ENCODE measurements around the gene TNFAIP8L1. TPM values are rescaled to one million over a fixed set of nuclear protein-coding genes. Genes with fewer than 3 reads are reported as not detected.

TNFAIP8L1 gene
- total RNA-seq, 1 donor from 2014 or later: 3.0 TPM

GRCh38 chr19:4604912-4605311, 34.4 kb upstream of the TNFAIP8L1 start:
- H3K4me3 Mint-ChIP-seq (ENCODE audit: unreplicated experiment): no peak overlapping the region
- H3K27ac Mint-ChIP-seq (ENCODE audit: unreplicated experiment): no peak overlapping the region
- H3K9me3 ChIP-seq (ENCODE audit: insufficient read depth, low read depth, low read length): no peaks in the 10 kb centered on the region
- TF ChIP-seq EZH2 (IDR thresholded peaks at IDR 0.05; ENCODE audit: insufficient read depth, low read length) (no peak), CTCF (IDR thresholded peaks at IDR 0.05; ENCODE audit: insufficient read depth, low read depth, low read length) (no peak)
- no peak overlapping the region for H3K4me3 ChIP-seq (ENCODE audit: insufficient read depth, low read depth, low read length)
- no peaks in the 10 kb centered on the region for H3K4me1 Mint-ChIP-seq (ENCODE audit: low read depth, unreplicated experiment)
- H3K4me1 ChIP-seq (ENCODE audit: insufficient read depth, low read length): no peaks in the 10 kb centered on the region
- peaks cover 22% of the 10 kb centered on the region for H3K27me3 Mint-ChIP-seq (ENCODE audit: low read depth, unreplicated experiment)
- H3K36me3 Mint-ChIP-seq (ENCODE audit: low read depth, unreplicated experiment): no peaks in the 10 kb centered on the region
- H3K27ac ChIP-seq (ENCODE audit: low read depth, low read length): no peak overlapping the region
- no peak overlapping the region for H2AFZ ChIP-seq (ENCODE audit: low read depth, low read length)
- DNase-seq (ENCODE audit: low read depth) (no peak), FAIRE-seq (no peak)
- H4K20me1 ChIP-seq (ENCODE audit: insufficient read depth, low read length): no peaks in the 10 kb centered on the region
- H3K9me3 Mint-ChIP-seq (ENCODE audit: unreplicated experiment): no peaks in the 10 kb centered on the region
- no peak overlapping the region for H3K9ac ChIP-seq (ENCODE audit: low read length)
- H3K4me2 ChIP-seq (ENCODE audit: low read length): no peak overlapping the region
- H3K27me3 ChIP-seq (ENCODE audit: insufficient read depth, low read length): peaks cover 9% of the 10 kb centered on the region
- H3K36me3 ChIP-seq (ENCODE audit: insufficient read depth, low read length): no peaks in the 10 kb centered on the region
- H3K79me2 ChIP-seq (ENCODE audit: insufficient read depth, low read length): no peaks in the 10 kb centered on the region

- no peak overlapping the region for H2AFZ ChIP-seq (ENCODE audit: low read depth, low read length)
- H3K4me3 ChIP-seq (ENCODE audit: insufficient read depth, low read depth, low read length): no peak overlapping the region
- H4K20me1 ChIP-seq (ENCODE audit: insufficient read depth, low read length): no peaks in the 10 kb centered on the region
- H3K27ac Mint-ChIP-seq (ENCODE audit: unreplicated experiment): no peak overlapping the region
- H3K4me1 Mint-ChIP-seq (ENCODE audit: low read depth, unreplicated experiment): no peaks in the 10 kb centered on the region
- TF ChIP-seq CTCF (IDR thresholded peaks at IDR 0.05; ENCODE audit: insufficient read depth, low read depth, low read length): no peak
- TF ChIP-seq EZH2 (IDR thresholded peaks at IDR 0.05; ENCODE audit: insufficient read depth, low read length): no peak
- H3K36me3 Mint-ChIP-seq (ENCODE audit: low read depth, unreplicated experiment): no peaks in the 10 kb centered on the region
- FAIRE-seq: no peak
- H3K27me3 ChIP-seq (ENCODE audit: insufficient read depth, low read length): peaks cover 10% of the 10 kb centered on the region
- peaks cover 18% of the 10 kb centered on the region for H3K27me3 Mint-ChIP-seq (ENCODE audit: low read depth, unreplicated experiment)
- no peaks in the 10 kb centered on the region for H3K9me3 Mint-ChIP-seq (ENCODE audit: unreplicated experiment)
- no peaks in the 10 kb centered on the region for H3K4me1 ChIP-seq (ENCODE audit: insufficient read depth, low read length)
- H3K9ac ChIP-seq (ENCODE audit: low read length): no peak overlapping the region
- no peak for DNase-seq (ENCODE audit: low read depth)
- H3K36me3 ChIP-seq (ENCODE audit: insufficient read depth, low read length): no peaks in the 10 kb centered on the region
- H3K4me3 Mint-ChIP-seq (ENCODE audit: unreplicated experiment): no peak overlapping the region
- H3K79me2 ChIP-seq (ENCODE audit: insufficient read depth, low read length): no peaks in the 10 kb centered on the region
- H3K9me3 ChIP-seq (ENCODE audit: insufficient read depth, low read depth, low read length): no peaks in the 10 kb centered on the region
- no peak overlapping the region for H3K27ac ChIP-seq (ENCODE audit: low read depth, low read length)
- no peak overlapping the region for H3K4me2 ChIP-seq (ENCODE audit: low read length)
Observed at GRCh38 chr19:4606181-4606580, 33.1 kb upstream of the TNFAIP8L1 start.

- H3K27ac Mint-ChIP-seq (ENCODE audit: unreplicated experiment): no peak overlapping the region
- no peaks in the 10 kb centered on the region for H3K36me3 Mint-ChIP-seq (ENCODE audit: low read depth, unreplicated experiment)
- H3K27ac ChIP-seq (ENCODE audit: low read depth, low read length): no peak overlapping the region
- no peak for DNase-seq (ENCODE audit: low read depth)
- H3K9me3 Mint-ChIP-seq (ENCODE audit: unreplicated experiment): no peaks in the 10 kb centered on the region
- H2AFZ ChIP-seq (ENCODE audit: low read depth, low read length): peak overlapping the region; percentile 41
- H3K4me1 ChIP-seq (ENCODE audit: insufficient read depth, low read length): no peaks in the 10 kb centered on the region
- H3K4me2 ChIP-seq (ENCODE audit: low read length): peak overlapping the region; percentile 54
- FAIRE-seq: no peak
- no peaks in the 10 kb centered on the region for H3K79me2 ChIP-seq (ENCODE audit: insufficient read depth, low read length)
- H3K4me3 Mint-ChIP-seq (ENCODE audit: unreplicated experiment): no peak overlapping the region
- peaks cover 10% of the 10 kb centered on the region for H3K27me3 ChIP-seq (ENCODE audit: insufficient read depth, low read length)
- no peak overlapping the region for H3K4me3 ChIP-seq (ENCODE audit: insufficient read depth, low read depth, low read length)
- H3K9ac ChIP-seq (ENCODE audit: low read length): no peak overlapping the region
- no peaks in the 10 kb centered on the region for H4K20me1 ChIP-seq (ENCODE audit: insufficient read depth, low read length)
- H3K4me1 Mint-ChIP-seq (ENCODE audit: low read depth, unreplicated experiment): no peaks in the 10 kb centered on the region
- H3K36me3 ChIP-seq (ENCODE audit: insufficient read depth, low read length): no peaks in the 10 kb centered on the region
- no peaks in the 10 kb centered on the region for H3K9me3 ChIP-seq (ENCODE audit: insufficient read depth, low read depth, low read length)
- no peak for TF ChIP-seq CTCF (IDR thresholded peaks at IDR 0.05; ENCODE audit: insufficient read depth, low read depth, low read length)
- peak; percentile 32 for TF ChIP-seq EZH2 (IDR thresholded peaks at IDR 0.05; ENCODE audit: insufficient read depth, low read length)
- peaks cover 16% of the 10 kb centered on the region for H3K27me3 Mint-ChIP-seq (ENCODE audit: low read depth, unreplicated experiment)
Observed at GRCh38 chr19:4606921-4607678, 32.2 kb upstream of the TNFAIP8L1 start.

Data from astrocyte (in vitro differentiated cells and primary cell).